Muscle of arm (tissue), 12 donors: Measurements from ENCODE around the gene GNG7. TPM values are rescaled to one million over a fixed set of nuclear protein-coding genes. Genes with fewer than 3 reads are reported as not detected.
"Not testable (repeated sequence)": the region's sequence is repeated elsewhere in the genome, so short reads cannot be mapped to it uniquely, and the experiment has no call there.

Source experiments
- DNase-seq: peaks from one replicate; pipeline ENCODE4 v3.0.0-alpha.2; 2013
- polyA plus RNA-seq, 12 donors: library from polyadenylated mRNA; unstranded; fragments of 120-200 nt; gene quantifications; one replicate each; pipeline ENCODE4 v1.2.1, GENCODE V29; 2013; ENCODE audit not compliant: insufficient read length in 12 of 12

Gene GNG7
- polyA plus RNA-seq, 12 donors = 1.4 to 4.5 (median 2.5) TPM; not detected in 1

DNA sequence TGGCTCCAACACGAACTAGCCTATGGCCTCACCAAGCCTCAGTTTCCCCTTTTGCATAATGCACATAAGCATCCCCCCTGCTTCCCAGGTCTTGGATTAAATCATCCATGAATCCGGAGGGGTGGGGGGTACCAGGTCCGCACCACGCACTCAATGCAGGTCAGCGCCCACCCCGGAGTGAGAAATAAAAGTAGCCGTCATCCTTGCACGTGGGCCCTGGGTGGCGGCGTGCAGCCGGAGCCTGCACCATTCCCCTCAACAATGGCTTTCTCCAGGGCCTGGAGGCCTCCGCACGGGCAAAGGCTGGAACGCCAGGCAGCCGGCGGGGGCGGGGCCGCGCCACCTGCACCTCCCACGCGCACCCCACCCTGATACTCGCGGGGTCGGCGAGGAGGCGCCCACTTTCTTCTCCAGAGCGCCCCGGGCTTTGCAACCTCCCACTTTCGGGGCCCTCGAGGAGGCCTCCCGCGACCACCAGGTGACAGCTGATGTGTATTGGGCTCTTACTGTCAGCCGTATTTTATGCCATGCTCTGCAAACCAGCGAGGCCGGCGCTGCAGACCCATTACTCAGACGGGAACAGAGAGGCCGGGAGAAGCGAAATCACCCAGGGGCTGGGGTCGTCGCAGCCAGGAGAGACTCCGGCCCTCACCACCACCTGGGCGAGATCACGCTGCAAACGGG, 227.3 kb downstream of the GNG7 start:
- DNase-seq = no peak

DNA sequence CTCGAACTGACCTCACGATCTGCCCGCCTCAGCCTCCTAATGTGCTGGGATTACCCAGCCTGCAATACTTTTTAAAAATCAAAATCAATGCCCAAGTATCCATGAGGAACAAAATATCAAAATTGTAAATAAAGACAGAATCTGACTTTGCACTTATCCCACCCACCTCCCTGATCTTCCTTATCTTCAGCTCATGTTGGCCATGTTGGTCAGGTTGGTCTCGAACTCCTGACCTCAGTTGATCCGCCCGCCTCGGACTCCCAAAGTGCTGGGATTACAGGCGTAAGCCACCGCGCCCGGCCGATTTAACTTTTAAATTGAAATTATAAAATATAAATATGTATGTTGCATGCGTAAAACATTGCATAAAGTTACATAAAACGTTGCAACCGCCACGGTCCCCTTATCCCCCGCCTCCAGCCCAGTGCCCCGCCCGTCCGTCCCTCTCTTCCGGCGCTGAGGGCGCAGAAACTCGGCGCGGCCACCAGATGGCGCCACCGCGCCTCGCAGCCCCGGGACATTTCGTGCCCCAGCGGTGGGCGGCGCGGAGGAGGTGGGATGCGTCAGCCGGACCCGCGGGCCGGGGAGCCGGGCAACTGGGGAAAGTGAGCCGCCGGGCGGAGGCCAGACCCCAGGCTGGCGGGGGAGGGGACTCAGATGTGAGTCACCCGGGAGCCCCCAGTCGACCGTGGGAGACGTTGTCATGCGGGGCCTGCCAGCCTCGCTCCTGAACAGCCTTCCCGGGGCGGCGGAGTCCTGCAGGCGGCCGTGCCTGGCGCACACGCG, 228.1 kb downstream of the GNG7 start:
- DNase-seq = peak; percentile 88

DNA sequence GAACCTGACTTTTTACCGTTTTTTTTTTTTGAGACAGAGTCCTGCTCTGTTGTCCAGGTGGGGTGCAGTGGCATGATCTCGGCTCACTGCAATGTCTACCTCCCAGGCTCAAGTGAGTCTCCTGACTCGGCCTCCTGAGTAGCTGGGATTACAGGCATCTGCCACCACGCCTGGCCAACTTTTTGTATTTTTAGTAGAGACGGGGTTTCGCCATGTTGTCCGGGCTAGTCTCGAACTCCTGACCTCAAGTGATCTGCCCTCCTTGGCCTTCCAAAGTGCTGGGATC, 232.6 kb downstream of the GNG7 start:
- DNase-seq = not testable (repeated sequence)

DNA sequence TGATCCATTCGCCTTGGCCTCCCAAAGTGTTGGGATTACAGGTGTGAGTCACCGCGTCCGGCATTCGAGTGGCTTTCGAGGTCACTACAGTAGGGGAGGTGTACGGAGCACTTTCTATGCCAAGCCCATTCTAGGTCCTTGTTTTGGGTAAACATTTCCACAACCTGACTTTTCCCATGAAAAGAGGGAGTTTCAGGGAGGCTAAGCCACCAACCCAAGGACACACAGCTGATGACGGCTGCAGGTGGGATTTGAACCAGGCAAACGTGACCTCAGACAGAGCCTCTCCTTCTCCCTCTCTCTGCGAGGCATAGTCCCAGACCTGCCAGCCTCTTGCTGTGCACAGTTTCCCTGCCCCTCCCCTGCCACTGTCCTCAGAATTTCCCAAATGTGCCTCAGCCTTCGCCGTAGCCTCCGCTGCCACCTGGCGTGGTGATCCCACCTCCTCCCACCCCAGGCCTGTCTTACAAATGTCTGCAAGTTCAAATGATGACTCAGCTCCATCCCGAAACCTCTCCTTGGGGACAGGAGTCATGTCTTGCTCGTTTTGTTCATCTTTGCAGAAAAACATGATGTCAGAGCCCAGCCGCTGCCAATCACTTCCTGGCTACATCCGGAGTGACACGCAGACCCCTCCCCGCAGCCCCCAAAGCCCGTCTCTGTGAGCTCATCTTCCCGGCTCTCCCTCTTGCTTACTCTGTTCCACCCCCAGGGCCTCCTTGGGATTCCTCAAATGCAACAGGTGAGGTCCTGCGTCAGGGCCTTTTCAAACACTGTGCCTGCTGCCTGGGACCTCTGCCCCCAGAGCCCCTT, 233.2 kb downstream of the GNG7 start:
- DNase-seq = no peak

DNA sequence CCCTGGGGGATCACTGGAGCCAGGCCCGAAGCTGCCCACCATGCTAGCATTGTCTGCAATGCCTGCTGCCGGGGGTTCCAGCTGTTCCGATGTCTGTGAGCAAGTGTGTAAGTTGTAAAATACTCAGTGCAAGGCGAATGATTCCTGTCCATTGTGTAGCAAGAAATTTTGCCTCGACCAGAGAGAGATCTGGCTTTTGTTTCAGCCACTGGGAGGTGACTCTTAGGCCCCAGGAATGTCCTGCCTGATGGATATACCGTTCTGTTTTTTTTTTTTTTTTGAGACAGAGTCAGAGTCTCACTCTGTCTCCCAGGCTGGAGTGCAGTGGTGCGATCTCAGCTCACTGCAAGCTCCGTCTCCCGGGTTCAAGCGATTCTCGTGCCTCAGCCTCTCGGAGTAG, 233.9 kb downstream of the GNG7 start:
- DNase-seq = no peak

DNA sequence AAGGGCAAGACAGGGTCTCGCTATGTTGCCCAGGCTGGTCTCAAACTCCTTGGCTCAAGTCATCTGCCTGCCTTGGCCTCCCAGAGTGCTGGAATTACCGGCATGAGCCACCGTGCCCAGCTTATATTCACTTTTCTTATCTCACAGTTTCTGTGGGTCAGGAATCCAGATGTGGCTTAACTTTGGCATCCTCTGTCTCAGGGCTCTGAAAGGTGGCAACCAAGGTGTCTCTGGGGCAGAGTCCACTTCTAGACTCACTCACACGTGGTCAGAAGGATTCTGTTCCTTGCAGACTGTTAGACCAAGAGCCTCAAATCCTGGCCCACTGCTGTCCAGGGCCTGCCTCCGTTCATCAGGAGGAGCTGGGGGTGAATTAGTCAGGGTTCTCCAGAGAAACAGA, 238.1 kb downstream of the GNG7 start:
- DNase-seq = no peak

DNA sequence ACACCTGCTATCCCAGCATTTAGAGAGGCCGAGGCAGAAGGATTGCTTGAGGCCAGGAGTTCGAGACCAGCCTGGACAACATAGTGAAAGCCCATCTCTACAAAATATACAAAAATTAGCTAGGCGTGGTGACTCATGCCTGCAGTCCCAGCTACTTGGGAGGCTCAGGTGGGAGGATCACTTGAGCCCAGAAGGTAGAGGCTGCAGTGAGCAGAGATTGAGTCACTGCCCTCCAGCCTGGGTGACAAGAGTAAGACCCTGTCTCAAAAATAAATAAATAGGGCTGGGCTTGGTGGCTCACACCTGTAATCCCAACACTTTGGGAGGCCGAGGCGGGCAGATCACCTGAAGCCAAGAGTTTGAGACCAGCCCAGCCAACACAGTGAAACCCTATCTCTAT, 238.8 kb downstream of the GNG7 start:
- not testable (repeated sequence) for DNase-seq

DNA sequence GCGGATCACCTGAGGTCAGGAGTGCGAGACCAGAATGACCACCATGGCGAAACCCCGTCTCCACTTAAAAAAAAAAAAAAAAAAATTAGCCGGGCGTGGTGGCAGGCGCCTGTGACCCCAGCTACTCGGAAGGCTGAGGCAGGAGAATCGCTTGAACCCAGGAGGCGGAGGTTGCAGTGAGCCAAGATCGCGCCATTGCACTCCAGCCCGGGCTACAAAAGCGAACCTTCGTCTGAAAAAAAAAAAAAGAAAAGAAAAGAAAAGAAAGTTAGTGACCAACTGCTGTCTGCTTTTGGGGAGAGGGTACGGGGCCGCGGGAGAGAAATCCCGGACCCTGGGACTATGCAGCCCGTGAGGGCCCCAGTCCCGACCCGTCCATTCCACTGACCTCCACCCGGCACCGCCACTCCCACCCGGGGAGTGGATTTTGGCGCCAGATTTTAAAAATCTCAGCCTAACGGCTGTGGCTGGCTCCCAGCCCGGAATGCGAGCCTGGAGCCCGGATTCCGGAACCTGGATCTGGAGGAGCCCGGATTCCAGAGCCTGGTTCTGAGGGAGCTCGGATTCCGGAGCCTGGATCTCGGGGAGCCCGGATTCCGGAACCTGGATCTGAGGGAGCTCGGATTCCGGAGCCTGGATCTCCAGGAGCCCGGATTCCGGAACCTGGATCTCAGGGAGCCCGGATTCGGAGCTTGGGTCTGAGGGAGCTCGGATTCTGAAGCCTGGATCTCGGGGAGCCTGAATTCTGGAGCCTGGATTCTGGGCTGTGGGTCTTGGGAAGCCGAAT, 239.7 kb downstream of the GNG7 start:
- DNase-seq = peak; percentile 94

DNA sequence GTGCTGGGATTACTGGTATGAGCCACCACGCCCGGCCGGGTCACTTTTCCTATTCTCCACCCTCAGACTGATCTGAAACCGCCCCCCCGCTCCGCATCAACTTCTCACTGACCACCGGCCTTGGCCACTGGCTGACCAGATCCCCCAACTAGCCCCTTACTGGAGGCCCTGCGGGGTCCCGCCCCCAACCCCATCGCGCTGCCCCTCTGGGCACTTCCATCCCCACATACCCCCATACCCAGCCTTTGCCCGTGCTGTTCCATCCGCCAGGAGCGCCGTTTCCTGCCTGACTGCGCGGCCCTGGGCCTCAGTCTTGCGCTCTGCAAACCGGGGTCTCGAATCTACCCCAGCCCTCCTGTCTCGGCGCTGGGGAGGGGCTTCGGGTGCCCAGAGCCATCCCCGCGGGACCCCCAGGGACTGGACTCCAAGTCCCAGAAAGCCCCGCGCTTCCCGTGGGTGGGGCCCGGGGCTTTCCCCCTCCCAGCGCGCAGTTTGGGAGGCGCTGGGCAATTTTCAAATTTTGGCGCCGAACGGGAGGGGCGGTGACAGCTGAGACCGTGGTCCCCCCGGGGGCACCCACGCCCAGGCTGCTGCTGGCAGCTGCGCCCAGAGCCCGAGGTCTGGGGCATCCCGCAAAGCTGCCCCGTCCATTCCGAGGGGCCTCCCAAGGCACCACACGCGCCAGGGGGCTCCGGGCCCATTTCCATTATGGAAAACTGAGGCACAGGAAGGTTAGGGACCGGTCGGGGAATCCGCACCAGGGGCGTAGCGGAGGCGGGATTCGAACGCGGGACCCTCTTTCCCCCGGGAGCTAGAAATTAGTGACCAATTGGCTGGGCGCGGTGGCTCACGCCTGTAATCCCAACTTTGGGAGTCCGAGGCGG, 240.5 kb downstream of the GNG7 start:
- DNase-seq = peak; percentile 73

Other genes with a start within 250 kb of the GNG7 start
- gene LMNB2, start 245.7 kb downstream of the GNG7 start, polyA plus RNA-seq = 100 to 1,000 TPM in 1 of 12 donors, 10 to 100 TPM in 11; 44.8 to 322 (median 65.0) TPM
- gene GADD45B, start 226.6 kb downstream of the GNG7 start, polyA plus RNA-seq = 10 to 100 TPM in 5 of 12 donors, 1 to 10 TPM in 6, not detected in 1; 7.8 to 20.2 (median 8.7) TPM
- gene DIRAS1, start 18.7 kb upstream of the GNG7 start, polyA plus RNA-seq = 1 to 10 TPM in 10 of 12 donors, not detected in 2; 1.1 to 5.9 (median 2.0) TPM
- gene SLC39A3, start 37.3 kb upstream of the GNG7 start, polyA plus RNA-seq = 10 to 100 TPM in 11 of 12 donors, not detected in 1; 12.4 to 25.5 (median 14.6) TPM
- 100 to 1,000 TPM in 1 of 12 donors, 10 to 100 TPM in 10, not detected in 1; 61.4 to 104 (median 75.9) TPM for gene SGTA, start 80.6 kb upstream of the GNG7 start, polyA plus RNA-seq
- gene THOP1, start 82.8 kb upstream of the GNG7 start, polyA plus RNA-seq = 10 to 100 TPM in 11 of 12 donors, not detected in 1; 28.9 to 48.0 (median 38.7) TPM
- 1 to 10 TPM in 11 of 12 donors, not detected in 1; 4.9 to 7.2 (median 6.4) TPM for gene ZNF554, start 117.2 kb upstream of the GNG7 start, polyA plus RNA-seq
- 10 to 100 TPM in 10 of 12 donors, 1 to 10 TPM in 1, not detected in 1; 8.0 to 21.9 (median 14.7) TPM for gene ZNF555, start 138.8 kb upstream of the GNG7 start, polyA plus RNA-seq
- 100 to 1,000 TPM in 1 of 12 donors, 10 to 100 TPM in 11; 12.9 to 123 (median 47.8) TPM for gene ZNF556, start 164.6 kb upstream of the GNG7 start, polyA plus RNA-seq
- 10 to 100 TPM in 1 of 12 donors, 1 to 10 TPM in 9, not detected in 2; 2.9 to 11.6 (median 3.5) TPM for gene ZNF57, start 198.2 kb upstream of the GNG7 start, polyA plus RNA-seq
- gene ZNF77, start 242.3 kb upstream of the GNG7 start, polyA plus RNA-seq = 1 to 10 TPM in 10 of 12 donors, not detected in 2; 3.8 to 8.9 (median 4.8) TPM